DMS 273 treated with DMSO at 0.1 percent for 48 hours (cell line): ENCODE measurements around the gene SYMPK.

Experiments used
- DNase-seq: peaks from one replicate; lab custom pipeline; 2025; lab: John Stamatoyannopoulos, UW

Gene SYMPK

DNA sequence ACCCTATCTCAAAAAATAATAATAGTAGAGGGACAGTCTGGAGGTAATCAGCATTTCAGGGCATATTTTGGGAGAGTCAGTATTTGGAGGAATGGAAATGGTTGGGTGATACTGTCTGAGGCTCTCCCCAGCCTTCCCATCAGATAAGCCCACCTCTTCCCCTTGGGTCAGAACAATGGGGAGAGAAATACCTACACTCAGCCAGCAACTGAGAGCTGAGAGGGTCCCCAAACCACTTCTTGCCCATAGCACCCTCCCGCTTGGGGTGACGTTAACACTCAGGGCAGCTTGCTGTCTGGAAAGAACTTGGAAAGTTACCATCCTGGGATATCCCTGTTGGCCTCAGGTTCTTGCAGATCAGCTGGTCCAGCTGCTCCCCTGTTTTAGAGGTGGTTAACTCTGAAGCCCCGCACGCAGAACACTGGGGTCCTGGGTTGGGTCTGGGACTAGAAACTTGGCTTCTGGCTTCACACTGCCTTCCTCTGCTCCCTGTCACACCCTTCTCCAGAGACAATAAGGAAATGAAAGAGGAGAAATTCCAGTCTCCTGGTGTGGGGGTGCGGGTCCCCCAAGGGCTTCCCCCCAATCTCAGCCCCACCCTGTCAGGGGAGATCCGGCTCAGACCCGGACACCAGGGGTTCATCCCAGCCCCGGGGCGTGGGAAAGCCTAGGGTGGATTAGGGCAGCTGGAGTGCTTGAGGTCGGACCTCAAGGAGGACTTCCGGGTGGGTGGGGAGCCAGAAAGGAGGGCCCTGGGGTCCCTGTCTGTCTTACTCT lies 3.6 kb upstream of the SYMPK start:
- no peak for DNase-seq

DNA sequence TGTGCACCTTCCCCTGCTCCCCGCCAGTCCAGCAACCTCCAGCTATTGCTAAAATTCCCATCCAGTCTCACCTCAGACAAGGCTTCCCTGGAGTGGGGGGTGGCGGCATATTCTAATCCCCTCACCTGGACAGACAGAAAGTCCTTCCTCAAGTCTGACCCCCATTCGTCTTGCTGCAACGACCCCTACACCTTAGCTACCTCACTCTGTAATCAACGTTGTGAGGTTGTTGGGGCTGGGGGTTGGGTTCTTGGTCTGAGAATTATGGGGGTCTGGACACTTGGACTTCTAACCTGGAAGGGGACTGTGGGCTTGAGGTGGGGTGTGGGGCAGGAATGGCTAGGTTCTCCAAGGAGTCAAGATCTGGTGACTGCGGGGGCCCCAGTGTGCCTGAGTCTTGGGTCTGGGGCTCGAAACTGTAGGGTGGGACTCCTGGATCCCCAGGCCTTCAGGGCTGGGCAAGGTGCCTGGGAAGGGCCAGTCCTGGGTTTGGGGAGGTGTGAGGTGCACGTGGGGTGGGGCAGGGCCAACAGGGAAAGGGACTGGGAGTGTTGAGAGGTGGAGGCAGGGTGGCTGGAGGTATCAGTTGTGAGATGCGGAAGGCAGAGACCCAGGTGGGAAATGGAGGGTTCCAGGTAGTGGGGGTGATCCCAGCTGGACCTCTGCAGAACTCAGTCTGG lies 2.5 kb upstream of the SYMPK start:
- DNase-seq: no peak

DNA sequence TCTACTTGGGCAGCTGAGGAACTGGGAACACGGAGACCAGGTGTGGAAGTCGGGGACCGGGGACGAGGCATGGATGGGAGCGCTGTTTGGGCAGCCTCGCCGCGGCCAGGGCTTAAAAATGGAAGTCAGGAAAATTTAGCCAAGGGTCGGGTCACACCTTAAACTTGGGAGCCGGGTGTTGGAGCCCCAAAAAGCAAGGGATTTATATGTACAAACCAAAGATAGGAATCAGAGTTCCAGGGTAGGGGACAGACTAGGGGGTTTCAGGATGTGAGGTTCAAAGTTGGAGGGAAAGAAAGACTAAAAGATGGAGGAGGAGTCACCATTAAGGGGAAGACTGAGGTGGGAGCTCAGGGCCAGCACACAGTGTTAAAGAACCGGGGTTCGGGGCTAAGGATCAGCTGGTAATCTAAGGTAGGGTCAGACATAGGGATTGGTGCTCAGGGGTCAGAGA lies 1.7 kb upstream of the SYMPK start:
- no peak for DNase-seq

DNA sequence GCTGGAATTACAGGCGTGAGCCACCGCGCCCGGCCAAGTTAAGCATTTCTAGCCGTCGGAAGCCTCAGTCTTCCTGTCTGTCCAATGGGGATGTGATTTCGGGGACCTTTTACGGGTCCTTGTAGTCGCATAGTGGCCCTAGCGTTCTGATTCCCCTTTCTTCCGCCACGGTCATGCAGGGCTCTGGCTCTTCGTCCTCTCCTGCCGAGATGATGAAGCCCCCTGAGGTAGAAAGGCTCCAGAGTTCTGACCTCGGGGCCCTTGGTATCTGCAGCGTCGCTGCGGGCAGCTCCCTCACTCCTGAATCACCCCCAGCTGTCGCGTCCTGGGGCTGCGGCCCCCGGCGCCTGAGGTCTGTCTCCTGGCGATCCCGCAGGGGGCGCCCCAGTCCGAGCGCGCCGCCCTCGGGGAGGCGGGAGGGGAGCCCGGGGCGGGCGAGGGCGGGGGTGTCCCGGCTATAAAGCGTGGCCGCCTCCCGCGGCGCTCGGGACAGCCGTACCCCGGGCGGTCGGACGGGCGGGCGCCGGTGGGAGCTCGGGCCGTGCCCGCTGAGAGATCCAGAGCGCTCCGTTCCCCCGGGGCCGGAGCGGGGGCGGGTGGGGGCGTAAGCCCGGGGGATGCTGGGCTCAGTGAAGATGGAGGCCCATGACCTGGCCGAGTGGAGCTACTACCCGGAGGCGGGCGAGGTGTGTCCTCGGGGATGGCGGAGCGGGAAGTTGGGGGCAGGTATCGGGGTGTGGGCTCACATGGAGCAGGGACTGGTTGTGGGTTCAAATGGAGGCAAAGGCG lies 1.1 kb upstream of the SYMPK start, which contains the start of gene FOXA3:
TSS of gene FOXA3 (plus strand) at position 487 of the 789 bp plus-strand sequence. CDS start at position 618, 131 bp downstream.
- DNase-seq: no peak

DNA sequence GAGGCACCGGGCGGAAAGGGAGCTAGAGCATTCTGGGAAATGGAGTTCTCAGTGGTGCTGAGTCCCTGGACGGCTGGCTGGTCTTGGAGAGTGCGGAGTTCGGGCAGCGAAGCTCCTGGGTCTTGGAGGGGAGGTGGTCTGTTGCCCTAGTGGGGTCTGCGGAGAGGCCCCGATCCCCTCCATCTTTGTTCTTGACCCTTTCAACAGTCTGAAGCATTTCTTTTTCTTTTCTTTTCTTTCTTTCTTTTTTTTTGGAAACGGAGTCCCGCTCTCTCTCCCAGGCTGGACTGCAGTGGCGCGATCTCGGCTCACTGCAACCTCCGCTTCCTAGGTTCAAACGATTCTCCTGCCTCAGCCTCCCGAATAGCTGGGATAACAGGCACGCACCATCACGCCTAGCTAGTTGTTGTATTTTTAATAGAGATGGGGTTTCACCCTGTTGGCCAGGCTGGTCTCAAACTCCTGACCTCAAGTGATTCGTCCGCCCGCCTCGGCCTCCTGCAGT lies 440 bp upstream of the SYMPK start:
- DNase-seq: no peak

DNA sequence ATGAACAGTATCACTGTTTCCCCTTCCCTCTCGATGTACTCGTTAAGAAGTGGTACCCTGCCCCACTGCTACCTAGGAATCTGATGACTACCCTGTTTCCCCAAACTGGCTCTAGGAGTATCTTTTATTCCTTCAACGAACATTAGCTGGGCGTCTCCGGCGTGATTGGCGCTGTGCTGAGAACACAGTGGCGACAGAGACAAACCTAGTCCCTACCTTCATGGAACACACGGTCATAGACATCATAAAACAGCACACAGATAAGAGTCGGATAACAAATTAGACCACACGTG lies 730 bp downstream of the SYMPK start:
- DNase-seq: no peak

DNA sequence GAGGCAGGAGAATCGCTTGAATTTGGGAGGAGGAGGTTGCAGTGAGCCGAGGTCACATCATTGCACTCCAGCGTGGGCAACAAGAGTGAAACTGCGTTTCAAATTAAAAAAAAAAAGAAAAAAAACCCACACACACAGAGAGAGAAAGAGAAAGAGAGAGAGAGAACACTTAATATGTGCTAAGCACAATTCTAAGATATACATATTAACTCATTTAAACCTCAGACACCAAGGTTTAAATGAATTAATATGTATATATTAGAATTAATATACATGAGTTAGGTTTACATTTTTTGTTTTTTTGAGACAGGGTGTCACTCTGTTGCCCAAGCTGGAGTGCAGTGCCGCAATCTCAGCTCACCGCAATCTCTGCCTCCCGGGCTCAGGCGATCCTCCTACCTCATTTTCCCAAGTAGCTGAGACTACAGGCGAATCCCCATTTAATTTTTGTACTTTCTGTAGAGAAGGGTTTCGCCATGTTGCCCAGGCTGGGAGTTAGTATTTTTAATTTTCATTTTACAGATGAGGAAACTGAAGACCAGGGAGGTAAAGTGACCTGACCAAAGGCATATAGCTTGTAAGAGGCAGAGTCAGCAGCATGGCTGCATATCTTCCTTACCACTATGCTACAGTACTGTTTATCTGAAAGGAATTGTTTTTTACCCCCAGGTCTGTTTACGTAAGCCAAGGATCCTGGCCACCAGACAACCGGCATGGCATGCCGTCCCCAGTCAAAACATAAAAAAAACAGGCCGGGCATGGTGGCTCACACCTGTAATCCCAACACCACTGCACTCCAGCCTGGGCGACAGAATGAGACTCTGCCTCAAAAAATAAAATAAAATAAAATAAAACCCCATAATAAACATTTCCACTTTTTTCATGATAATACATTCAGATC lies 2.3 kb downstream of the SYMPK start:
- no peak for DNase-seq

DNA sequence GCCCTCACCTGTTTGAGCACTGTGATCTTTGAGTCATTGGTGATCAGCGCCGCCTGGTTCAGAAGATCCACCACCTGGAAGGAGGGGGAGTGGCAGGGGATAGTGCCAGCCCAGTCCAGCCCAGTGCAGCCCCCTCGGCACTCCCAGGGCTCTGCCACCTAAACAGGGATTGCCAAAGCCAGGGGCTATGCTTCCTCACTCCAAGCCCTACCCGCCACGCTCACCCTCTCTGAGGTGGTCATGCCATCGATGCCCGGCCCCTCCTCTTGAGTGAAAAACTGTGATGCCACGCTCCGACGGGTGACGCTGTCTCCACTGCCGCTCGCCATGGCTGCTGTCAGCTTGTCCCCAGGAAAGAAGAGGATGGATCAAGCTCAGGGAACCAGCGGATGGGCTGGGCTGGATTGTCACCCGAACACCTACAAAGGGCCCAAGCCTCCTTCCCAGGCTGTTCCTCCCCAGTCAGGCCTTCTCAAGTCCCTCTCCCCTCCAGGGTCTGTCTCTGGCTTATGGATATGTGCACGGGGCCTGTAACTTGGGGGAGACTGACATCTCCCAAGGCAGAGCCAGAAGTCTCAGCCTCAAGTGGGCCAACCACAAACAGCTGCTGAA lies 8.7 kb downstream of the SYMPK start:
- no peak for DNase-seq

DNA sequence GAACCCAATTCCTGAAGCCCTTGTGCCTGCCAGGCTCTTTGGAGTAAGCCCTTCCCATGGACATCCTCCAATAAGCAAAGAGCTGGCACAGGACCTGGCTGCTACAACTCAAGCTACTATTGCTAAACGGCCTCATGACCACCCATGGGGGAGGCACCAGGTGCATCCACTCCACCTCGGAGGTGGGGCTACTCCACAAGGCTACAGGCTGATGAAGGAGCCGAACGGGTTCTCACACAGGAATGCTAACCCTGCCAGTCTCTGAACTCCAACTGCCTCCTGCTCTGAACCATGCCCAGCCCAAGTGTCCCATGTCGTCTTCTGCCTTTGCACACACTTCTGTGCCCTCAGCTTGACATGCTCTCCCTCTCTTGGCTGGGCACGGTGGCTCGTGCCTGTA lies 10.0 kb downstream of the SYMPK start:
- DNase-seq: no peak

DNA sequence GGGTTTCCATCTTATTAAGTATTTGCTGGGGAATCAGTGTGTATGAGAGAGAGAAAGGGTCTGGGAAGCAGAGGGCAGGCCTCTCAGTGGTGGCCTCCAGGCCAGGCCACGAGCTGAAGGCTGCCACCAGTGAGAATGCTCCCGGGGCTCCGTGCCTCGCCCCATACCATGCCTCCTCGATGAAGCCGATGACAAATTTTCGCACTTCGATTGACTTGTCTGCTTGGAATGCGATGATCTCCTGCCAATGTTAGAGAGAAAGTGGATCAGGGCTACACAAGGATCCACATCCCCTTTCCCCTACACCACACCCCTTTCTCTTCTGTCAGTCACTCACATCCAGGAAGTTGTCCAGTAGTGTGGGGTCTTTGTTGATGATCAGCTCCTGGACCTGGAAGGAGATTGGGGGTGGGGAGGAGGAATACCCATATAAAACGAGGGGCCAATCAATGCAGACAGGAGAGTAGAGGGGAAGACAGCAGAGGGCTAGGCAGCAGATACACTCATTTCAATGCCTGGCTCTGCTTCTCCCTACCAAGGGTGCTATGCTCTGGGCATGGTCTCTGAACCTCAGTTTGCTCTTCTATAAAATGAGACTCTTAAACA lies 10.7 kb downstream of the SYMPK start:
- no peak for DNase-seq

DNA sequence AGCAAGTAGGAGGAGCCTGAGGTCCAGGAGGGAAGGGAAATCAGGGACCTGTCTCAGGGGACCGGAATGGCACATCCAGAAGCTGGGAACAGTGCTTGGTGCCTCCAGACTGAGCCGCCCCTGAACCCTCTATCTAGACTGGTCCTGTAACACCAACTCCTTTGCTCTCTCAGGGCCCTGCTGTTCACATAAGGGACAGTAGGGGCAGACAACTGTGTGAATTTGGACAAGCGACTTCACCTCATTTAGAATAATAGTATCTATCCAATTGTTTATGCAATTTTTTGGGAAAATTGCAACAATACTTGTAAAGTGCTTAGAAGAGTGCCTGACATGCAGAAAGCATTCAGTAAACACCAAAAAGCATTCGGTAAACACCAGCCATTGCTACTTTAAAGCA lies 14.0 kb downstream of the SYMPK start:
- no peak for DNase-seq

DNA sequence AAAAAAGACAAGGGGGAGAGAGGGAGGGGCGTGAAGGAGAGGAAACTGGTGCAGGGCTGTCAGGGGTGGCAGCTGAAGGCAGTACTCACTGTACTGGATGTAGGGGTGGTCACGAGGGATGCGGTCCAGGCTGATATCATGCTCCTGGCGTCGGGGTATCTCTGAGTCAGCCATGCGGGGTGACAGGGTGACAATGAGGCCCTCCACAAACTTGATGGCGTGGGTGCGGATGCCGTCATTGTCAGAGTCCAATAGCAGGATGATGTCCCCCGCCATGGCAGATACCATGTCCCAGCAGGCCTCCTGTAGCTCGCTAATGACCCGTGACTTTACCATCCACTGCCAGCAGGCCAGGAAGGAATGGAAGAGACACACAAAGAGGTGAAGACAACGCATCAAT lies 15.3 kb downstream of the SYMPK start:
- no peak for DNase-seq

DNA sequence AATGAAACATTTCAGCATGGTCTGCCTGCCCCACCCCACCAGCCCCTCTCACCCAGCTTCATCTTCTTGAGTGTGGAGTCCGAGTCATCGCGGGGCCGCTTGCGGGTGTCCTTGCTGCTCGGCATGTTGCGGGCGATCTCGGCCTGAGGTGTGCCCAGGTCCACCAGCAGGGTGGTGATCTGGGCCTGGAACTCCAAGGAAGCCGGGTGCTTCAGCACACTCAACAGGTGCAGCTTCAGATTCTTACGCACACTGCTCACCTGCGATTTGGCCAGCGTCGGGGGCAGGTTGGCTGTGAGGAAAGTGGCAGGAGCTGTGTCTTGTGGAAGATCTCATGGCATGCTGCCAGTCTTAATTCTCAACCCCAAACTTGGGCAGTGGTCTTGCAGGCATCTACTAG lies 20.7 kb downstream of the SYMPK start:
- no peak for DNase-seq

DNA sequence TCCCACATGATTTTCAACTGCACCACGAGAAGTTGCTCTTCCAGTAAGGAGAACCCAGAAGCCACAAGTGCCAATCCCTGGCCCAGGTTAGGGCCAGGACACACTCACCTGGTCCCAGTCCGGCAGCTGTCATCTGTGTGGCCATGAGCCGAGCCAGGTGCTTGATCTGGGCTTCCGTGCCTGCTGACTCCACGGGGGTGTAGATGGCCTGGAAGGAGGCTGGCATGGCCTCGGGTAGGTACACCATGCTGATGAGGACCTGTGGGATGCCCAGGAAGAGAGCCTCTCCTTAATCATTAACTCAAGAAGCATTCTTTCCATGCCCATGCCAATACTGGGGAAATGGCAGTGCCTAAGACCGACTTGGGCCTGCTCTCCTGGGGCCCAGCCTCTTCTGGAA lies 28.0 kb downstream of the SYMPK start:
- no peak for DNase-seq

DNA sequence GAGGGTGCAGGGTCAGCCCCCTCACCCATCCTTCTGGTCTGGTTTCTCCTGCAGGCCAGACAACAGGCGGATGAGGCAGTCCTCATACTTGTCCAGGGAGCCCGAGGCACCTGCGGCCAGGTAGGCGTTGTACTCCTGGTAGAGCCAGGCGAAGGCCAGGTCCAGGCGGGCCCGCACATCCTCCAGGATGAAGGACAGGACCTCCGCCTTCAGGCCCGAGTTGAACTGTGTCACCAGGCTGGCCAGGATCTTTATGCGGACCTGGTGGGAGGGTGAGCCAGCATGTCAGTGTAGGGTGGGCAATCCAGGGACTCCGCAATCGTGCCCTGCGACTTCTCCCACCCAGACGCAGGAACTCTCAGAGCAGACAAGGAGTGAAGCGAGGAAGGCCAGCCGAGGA lies 34.0 kb downstream of the SYMPK start:
- no peak for DNase-seq

DNA sequence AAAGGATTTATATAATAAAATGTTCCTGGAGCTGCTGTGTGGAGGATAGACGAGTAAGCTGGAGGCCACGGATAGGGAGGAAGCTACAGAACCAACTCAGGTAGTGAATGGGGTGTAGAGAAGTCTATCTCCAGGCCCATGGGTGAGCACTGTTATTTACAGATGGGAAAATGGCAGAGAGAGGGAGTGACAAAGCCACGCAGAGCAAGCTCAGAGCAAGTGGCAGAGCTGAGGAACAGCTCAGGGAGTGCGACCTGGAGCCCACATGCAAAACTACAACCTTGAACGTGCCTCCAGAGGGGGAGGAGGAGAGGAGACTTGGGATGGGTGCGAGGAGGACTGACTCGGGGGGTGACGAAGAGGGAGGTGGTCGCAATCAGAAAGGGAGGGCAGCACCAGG lies 34.4 kb downstream of the SYMPK start:
- no peak for DNase-seq

DNA sequence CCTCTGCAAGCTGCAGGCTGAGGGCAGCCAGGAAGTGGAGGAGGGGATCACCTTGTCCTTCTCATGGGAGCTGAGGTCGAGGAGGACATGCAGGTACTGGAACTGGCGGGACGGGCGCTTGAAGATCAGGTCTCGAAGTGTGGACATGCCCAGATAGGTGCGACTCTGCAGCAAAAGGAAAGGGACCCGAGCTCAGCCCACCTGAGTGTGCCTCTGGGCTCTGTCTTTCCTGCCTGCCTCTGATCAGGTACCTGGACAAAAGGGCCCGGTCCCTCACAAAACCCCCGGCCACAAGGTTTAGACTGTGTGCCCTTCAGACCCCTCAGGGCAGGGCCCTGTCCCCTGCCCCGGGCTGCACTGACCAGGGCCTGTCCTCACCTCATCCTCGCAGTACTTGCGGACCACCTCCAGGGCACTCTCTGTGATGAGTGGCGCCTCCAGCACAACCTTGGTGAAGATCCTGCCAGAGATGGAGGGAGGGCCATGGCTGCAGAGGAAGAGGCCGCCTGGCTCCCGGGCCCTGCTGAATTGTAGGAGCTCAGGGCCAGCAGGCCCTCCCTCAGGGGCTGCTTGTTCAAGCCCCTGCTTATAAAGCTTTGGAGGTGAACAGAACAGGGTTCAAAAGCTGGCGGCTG lies 35.4 kb downstream of the SYMPK start:
- no peak for DNase-seq

DNA sequence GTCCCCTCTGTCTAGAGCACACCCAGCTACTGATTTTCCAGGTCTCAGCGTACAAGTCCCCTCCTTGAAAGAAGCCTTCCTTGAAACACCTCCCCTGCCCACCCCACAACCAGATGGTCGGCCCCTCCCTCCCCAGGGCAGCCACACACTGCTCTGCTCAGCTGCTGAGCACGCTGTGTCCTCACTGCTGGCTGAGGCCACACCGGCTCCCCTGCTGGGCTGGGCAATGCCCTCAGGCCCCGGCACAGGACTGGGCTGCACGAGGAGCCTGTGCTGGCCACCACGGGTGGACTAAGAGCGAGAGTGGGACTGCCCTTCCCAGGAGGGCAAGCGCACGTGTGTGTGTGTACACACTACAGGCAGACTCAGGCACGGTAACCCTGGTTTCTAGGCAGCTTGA lies 36.0 kb downstream of the SYMPK start:
- no peak for DNase-seq

DNA sequence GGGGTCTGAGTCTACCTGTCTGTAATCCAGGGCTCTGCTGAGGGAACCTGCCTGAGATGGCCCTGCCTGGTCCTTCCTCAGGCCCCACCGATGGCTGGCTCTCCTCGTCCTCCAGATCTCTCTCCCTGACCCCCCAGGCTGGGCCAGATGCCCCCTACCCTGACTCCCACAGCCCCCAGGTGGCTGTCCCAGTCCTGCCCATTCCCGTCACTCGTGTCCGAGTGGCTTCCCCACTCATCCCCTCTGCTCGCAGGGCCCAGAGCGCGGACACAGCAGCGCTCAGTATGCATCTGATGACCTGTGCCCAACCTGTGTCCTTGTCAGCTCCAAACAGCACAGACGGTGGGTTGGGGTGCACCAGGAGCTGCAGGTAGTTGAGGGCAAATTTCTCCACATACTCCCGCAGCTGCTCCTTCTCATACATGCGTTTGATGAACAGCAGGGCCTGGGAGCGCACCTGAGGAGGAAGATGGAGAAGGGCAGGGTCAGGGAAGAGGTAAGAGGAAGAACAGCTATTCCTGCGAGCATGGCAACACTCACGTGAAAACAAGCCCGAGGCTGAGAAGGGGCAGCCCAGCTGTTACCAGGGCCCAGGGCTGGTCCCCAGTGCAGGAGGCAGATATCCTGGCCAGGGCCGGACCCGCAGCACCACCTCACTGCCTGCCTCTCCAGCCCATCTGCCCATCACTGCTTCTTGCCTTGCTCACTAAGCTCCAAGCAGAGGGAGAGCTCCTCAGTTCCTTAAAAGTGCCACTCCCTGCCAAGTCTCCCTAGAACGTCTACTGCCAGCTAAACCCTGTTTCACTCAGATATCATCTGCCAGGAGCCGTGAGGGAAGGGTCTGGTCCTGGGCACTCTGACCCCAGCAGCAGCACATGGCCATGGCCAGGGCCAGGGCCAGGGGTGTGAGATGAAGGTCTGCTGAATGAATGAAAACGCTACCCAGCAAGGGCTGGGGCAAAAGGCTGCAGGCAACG lies 36.7 kb downstream of the SYMPK start:
- no peak for DNase-seq
